ENCODE data around the gene FAM181B. TPM values are rescaled to one million over a fixed set of nuclear protein-coding genes. Genes with fewer than 3 reads are reported as not detected.

The FAM181B gene
- total RNA-seq, 1 experiment from 2014 or later = 0.69 TPM

- H3K27ac ChIP-seq (ENCODE audit: low read length) = no peak overlapping the region
- no TSS peak for BruUV-seq (replicated peaks)
- TF ChIP-seq SIN3A (IDR thresholded peaks at IDR 0.05; ENCODE audit: borderline replicate concordance, insufficient read depth, low read depth, low read length) = no peak
- no peak for TF ChIP-seq CTCF (IDR thresholded peaks at IDR 0.05)
- no peak for TF ChIP-seq TCF7L2 (IDR thresholded peaks at IDR 0.05; ENCODE audit: low read depth, low read length)
- no peak for TF ChIP-seq POLR2AphosphoS5 (IDR thresholded peaks at IDR 0.05; ENCODE audit: low read depth, low read length)
- no peak for TF ChIP-seq REST (IDR thresholded peaks at IDR 0.05; ENCODE audit: insufficient read depth in 1 of 2, low read depth in 2 of 2, low read length in 1 of 2)
- H3K9me3 ChIP-seq (ENCODE audit: control insufficient read depth, insufficient read depth, low read depth, low read length) = no peaks in the 10 kb centered on the region
- in situ Hi-C loops (cut with HindIII; ENCODE audit: low pct_unique_long_range_greater_than_20kb, low sequenced_read_pairs) = no loop called here
- H3K27me3 ChIP-seq (ENCODE audit: control insufficient read depth, insufficient read depth, low read length) = no peaks in the 10 kb centered on the region
- DNase-seq (ENCODE audit: low read depth, low spot score) = no peak
- no peaks in the 10 kb centered on the region for H3K4me1 ChIP-seq (ENCODE audit: control insufficient read depth, insufficient read depth, low read length)
- no peak for ATAC-seq
- no peak overlapping the region for H3K4me3 ChIP-seq (ENCODE audit: low read depth in 2 of 2, low read length in 2 of 2)
- POLR2A ChIA-PET = no interaction called here
- intact Hi-C loops (cut with micrococcal nuclease; ENCODE audit: unreplicated experiment) = no loop called here
- CTCF ChIA-PET = no interaction called here
- no peaks in the 10 kb centered on the region for H3K36me3 ChIP-seq (ENCODE audit: control insufficient read depth, insufficient read depth, low read length)
These were observed 33.5 kb upstream of the FAM181B start for GRCh38 chr11:82767123-82767522.

- no TSS peak for BruUV-seq (replicated peaks)
- Histone ChIP-seq H3K9me3 (ENCODE audit: control insufficient read depth, insufficient read depth, low read depth, low read length) (no peaks in the 10 kb centered on the region), H3K4me1 (ENCODE audit: control insufficient read depth, insufficient read depth, low read length) (no peaks in the 10 kb centered on the region), H3K36me3 (ENCODE audit: control insufficient read depth, insufficient read depth, low read length) (no peaks in the 10 kb centered on the region), H3K27ac (ENCODE audit: low read length) (no peak overlapping the region), H3K27me3 (ENCODE audit: control insufficient read depth, insufficient read depth, low read length) (no peaks in the 10 kb centered on the region), H3K4me3 (ENCODE audit: low read depth in 2 of 2, low read length in 2 of 2) (no peak overlapping the region)
- in situ Hi-C loops (cut with HindIII; ENCODE audit: low pct_unique_long_range_greater_than_20kb, low sequenced_read_pairs) (no loop called here), intact Hi-C loops (cut with micrococcal nuclease; ENCODE audit: unreplicated experiment) (no loop called here)
- ChIA-PET CTCF (no interaction called here), POLR2A (no interaction called here)
- TF ChIP-seq TCF7L2 (IDR thresholded peaks at IDR 0.05; ENCODE audit: low read depth, low read length) (no peak), SIN3A (IDR thresholded peaks at IDR 0.05; ENCODE audit: borderline replicate concordance, insufficient read depth, low read depth, low read length) (no peak), POLR2AphosphoS5 (IDR thresholded peaks at IDR 0.05; ENCODE audit: low read depth, low read length) (no peak), REST (IDR thresholded peaks at IDR 0.05; ENCODE audit: insufficient read depth in 1 of 2, low read depth in 2 of 2, low read length in 1 of 2) (no peak)
- ATAC-seq = no peak
- DNase-seq (ENCODE audit: low read depth, low spot score) = no peak
These were observed 31.9 kb upstream of the FAM181B start for GRCh38 chr11:82765466-82766034.

Measured in Panc1 (cell line).